Epithelial cell of esophagus (primary cell): Measurements from ENCODE around the gene GNB1.

Source experiments
- DNase-seq: peaks from one replicate; pipeline ENCODE4 v3.0.0; 2010; ENCODE audit warnings: low read depth
- H3K4me3 ChIP-seq: 2 replicates; pipeline ENCODE4 v1.5.1; 2011; ENCODE audit warnings: mild to moderate bottlenecking, low read length, control low read depth
- CTCF ChIP-seq: IDR thresholded peaks from 2 replicates; pipeline ENCODE4 v1.5.1; 2011; ENCODE audit warnings: low read depth, mild to moderate bottlenecking, low read length, control low read depth, inconsistent platforms; ENCODE audit not compliant: insufficient read depth; ENCODE audit errors: missing control alignments

The GNB1 gene

GRCh38 chr1:1926886-1927660 lies 36.2 kb upstream of the GNB1 start:
- no peak for DNase-seq
- H3K4me3 ChIP-seq = no peak overlapping the region
- TF ChIP-seq CTCF = no peak

- no peak for TF ChIP-seq CTCF
- no peak overlapping the region for H3K4me3 ChIP-seq
- no peak for DNase-seq
Measured at GRCh38 chr1:1926346-1926811, 35.5 kb upstream of the GNB1 start.

GRCh38 chr1:1925437-1926345 lies 34.8 kb upstream of the GNB1 start:
- no peak overlapping the region for H3K4me3 ChIP-seq
- DNase-seq = no peak
- no peak for TF ChIP-seq CTCF

GRCh38 chr1:1924849-1925248 lies 34.0 kb upstream of the GNB1 start:
- no peak for DNase-seq
- H3K4me3 ChIP-seq = no peak overlapping the region
- no peak for TF ChIP-seq CTCF

- DNase-seq = no peak
- no peak for TF ChIP-seq CTCF
- H3K4me3 ChIP-seq = no peak overlapping the region
Measured at GRCh38 chr1:1924386-1924785, 33.5 kb upstream of the GNB1 start.

- TF ChIP-seq CTCF = no peak
- no peak for DNase-seq
Measured at GRCh38 chr1:1922956-1923833, 32.3 kb upstream of the GNB1 start.

More at GRCh38 chr1:1922956-1923833, 32.3 kb upstream of the GNB1 start:
- no peak overlapping the region for H3K4me3 ChIP-seq
